Activated CD4-positive, CD25-positive, alpha-beta regulatory T cell (primary cell): ENCODE data around the gene ARHGAP26.

Source experiments
- DNase-seq, 4 experiments: peaks; one replicate each; lab custom pipeline; 2025; lab: John Stamatoyannopoulos, UW

The ARHGAP26 gene

DNA sequence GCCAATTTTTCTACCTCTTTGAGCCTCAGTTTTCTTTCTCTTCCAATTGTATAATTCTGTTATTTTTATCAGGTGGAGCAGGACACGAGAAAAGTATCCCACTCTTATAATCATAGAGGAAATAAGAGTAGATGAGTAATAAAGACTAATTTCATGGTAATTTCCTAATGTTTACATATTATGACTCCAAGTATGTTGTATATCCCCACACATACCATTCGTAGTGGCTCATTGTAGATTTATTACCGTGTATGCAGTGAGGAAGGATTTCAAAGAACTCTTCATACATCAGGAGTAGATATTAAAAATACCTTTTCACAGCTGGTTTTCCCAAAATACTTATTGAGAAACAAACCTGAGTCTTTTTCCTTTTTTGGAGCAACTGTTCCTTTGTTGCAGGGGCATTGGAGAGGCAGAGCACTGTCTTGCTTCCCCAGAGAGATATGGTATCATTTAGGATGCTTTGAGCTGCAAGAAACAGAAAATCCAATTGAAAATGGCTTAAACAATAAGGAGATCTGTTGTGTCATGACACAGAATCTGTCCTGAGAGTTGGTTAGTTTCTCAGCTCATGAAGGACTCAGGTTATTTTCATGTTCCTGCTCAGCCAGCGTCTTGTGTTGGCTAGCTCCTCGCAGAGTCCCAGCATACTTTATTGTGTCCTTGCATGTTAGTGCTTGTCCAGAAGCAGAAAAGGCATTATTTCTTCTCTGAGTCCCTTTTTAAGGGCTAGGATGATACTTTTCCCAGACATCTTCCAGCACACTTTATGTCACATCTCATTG, 291.2 kb downstream of the ARHGAP26 start:
- DNase-seq, result no peak

DNA sequence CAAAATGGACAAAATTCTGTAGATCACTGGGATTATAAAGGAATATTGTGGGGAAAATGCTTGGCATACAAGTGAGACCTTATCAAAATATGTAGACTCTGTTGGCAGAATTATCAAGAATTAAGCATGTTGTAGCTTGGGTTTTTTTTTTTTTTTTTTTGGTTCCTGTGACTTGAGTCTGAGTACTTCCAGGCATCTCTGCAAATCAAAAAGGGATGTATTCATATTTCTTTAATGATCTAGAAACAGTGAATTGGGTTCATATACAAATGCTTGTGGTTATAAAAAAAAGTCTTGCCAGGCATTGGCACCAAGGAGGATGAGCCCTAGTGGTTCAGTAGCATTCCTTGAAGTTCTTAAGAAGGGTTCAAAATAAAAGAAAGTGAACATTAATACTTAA, 292.2 kb downstream of the ARHGAP26 start:
- DNase-seq, result no peak

DNA sequence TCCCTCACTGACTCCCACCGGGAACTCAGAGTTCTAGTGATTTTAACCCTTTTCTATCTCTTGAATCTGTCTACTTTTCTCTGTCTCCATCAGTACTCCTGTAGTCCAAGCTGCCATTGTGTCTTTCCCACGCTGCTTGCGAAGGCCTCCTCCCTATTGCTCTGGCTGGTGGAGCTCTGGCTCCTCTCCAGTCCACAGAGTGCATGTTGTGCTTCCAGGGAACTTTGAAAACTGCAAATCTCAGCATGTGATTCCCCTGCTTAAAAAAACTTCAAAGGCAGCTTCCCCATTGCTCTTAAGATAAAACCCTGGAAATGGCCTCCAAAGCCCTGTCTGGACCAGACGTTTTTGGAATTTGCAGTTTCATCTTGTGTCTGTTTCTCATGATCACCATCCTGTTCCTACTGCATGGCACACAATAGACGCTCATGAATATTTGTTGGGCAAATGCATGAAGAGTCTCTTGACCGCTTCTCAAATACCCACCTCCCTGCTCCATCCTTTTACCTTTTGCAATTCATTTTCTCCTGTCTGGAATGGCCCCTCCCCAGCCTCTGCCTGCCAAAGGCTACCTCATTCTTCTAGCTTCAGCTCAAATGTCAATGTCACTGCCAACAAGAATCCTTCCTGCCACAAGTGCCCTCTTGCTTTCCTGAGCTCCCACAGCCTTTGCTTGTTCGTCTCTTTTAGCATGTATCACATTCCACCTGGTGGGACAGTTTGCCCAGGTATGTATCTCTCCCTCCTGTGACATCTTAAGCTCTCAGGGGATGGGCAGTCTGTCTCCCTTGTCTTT, 293.2 kb downstream of the ARHGAP26 start:
- no peak for DNase-seq

DNA sequence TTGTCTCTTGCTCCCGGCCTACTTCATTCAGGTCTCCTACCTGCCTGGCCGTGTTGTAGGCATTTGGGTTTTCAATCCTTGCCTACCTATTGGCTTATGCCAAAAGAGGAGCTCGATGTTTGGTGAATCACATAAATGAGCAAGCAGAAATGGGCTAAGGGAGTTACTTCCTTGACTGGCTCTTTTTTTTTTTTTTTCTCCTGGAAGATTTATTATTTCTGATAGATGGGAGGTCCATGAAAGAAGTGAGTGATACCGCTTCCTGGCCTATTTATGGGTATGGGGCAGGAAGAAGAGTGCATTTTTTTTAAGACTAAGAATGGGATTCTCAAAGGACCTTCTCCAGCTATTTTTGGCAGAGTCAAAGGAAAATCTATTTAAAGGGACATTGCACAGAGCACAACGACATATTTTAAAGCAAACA, 294.1 kb downstream of the ARHGAP26 start:
- no peak for DNase-seq

DNA sequence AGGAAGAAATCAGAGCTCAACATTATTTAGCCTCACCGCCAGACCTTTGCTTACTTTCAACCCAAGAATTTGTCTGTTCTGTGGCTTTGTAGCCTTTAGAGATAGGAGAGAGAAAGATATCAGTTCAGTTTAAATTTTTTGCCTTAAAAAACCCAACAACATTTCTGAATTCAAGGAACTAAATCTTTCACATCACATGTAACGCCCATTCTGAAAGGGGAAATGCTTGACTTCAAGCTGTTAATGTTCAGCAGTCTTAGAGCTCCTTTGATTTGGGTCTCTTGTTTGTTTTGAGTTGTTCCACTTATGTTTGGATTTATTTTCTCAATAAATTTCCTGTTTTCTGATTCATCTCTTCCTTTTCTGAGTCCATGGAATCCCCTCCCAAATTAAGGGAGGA, 294.5 kb downstream of the ARHGAP26 start:
- no peak for DNase-seq

DNA sequence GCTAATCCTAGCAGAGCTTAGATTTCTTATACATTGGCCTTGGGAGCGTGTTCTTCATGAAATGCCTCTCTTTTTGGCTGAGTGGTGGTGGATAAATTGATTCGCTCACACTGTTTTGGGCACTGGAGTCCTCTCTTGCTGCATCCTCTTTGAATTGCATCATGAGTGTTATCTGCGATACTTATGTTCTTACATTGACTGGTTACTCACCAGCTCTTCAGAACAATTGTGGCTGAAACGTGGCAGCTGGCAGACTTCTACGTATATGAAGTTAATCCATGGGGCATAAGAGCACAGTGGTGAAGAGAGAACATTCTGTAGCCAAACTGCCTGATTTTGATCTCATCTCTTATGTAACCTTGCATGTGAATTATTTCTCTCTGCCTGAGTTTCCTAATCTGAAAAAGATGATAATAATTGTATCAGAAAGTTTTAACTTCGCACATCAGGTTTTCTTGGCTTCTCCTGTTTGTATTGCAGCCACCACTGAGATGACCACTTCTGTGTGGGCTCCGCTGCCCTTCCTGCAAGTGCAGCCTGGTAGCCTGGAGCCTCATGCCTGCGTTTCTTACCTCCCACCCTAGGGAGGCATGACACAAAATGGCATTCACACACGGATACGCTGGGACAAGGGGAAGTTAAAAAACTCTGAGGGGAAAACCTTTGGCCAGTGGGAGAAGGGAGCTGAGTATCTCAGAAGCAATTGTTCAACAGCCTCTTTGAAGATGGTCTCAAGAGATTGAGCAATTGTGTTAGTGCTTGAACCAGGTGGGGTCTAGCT, 295.2 kb downstream of the ARHGAP26 start:
- DNase-seq, result no peak

DNA sequence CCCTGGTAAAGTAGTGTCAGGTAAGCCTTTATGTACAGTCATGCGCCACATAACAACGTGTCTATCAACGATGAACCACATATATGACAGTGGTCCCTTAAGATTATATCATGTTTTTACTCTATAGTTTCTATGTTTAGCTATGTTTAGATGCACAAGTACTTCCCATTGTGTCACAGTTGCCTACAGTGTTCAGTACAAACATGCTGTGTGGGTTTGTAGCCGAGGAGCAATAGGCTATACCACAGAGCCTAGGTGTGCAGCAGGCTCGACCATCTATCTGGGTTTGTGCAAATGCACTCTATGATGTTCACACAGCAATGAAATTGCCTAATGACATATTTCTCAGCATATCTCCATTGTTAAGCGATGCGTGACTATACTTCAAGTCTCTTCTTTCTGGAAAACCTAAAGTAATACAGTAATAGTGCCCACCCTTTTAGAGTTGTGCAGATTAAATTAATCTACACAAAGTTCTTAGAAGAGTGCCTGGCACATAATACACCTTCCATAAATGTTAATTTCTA, 295.9 kb downstream of the ARHGAP26 start:
- DNase-seq, result no peak

DNA sequence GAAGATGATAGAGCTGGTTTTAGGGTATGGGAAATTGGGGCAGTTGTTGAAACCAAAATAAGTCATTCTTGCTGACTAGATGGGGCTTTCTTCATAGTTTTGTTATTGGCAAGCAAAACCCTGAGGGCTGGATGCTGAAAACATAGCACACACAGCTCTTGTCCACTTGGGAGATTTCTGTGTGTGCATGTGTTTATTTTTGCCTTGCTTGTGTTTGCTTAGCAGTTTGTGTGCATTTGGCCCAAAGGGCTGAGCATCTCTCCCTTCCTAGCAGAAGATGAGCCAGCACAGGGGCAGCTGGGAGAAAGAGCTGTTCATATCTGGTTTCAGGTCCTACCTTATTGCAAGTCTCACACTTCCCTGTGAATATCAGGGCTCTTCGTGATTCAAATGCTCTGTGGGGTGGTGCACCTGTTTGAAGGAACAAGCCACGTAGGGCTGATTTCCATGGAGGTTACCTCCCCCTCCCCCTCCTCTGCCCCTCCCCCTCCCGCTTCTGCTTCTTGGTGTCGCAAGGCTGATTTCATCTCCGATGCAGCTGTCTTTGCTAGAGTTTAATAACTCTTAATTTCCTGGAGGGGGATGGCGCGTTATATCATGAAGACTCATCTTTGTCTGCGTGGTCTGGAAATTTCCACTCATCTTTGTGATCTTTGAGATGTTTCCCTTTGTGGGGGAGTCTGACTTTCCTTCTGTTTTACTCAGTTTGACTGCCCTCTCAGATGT, 296.5 kb downstream of the ARHGAP26 start:
- DNase-seq, result no peak

DNA sequence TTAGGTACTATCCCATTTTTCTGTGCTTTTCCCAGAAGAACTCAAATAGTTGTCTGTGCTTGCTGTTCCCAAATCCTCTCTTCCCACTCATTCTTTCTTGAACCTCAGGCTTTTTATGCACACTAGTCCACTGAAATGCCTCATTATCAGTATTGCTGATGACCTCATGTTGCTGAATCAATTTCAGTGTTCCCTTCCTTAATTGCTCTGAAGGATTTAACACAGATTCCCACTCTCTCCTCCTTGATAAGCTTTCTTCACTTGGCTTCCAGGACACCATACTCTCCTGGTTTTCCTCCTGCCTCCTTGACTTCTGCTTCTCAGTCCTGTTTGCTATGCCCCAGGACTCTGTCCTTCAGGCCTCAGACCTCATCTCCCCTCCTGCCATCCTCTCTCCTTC, 298.5 kb downstream of the ARHGAP26 start:
- DNase-seq, result no peak

DNA sequence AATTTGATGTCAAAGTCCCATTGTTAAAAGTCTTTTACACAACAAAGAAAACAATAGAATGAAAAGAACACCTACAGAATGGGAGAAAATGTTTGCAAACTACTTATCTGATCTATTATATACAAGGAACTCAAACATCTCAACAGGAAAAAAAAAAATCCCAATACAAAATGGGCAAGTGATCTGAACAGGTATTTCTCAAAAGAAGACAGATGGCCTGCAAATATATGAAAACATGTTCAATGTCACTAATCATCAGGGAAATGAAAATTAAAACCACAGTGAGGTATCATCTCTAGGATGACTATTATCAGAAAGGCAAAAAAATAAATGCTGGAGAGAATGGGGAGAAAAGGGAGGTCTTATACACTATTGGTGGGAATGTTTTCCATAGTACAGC, 301.8 kb downstream of the ARHGAP26 start:
- no peak for DNase-seq

DNA sequence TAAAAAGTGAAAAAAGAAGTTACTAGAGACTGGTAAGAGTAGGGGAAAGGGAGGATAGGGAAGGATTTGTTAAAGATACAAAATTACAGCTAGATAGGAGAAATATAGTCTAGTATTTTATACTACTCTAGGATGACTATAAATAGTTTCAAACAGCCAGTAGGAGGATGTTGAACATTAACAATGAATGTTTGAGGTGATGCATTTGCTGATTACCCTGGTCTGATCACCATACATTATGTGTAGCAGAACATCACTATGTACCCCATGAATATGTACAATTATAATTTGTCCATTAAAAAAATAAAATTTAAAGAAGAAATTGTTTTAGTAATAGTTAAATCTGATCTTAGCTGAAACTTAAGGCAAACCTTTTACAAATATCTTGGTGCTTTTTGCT, 302.6 kb downstream of the ARHGAP26 start:
- no peak for DNase-seq

DNA sequence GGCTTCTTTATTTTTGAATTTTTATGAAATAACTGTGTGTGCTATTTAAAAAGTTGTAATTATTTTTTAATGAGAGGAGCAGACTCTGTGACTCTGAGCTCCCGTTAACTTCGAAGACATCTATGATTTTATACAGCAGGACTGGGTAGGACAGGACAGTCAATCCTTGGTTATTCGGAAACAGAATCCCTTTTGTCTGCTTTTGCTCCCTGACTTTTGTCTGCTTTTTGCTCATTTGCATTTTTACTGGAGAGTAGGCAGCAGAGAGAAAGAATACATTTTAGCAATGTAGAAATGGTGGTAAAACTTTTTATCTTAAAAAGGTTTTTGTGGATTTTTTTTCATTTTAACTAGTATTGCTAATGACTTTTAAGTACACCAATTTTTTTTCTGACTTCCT, 303.6 kb downstream of the ARHGAP26 start:
- no peak for DNase-seq

DNA sequence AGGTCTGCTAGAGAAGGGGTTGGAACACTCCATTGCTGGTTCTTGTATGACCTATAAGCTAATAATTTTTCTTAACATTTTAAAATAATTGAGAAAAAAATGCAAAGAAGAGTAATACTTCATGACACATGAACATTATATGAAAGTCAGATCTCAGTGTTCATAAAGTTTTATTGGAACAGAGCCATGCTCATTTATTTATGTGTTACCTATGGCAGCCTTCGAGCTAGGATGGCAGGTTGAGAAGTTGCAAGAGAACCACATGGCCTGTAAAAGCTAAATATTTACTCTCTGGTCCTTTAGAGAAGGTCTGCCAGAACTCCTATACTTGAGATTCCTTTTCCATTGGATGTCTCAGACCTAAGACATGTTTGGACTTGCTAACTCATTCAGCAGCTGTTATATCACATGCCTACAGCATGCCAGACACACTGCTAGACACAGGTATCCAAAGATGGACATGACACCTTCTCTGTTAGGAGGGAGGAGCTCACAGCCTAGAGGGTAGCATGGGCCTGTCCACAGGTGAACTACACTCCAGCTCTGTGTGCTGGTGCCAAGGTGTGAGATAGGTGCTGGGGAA, 304.3 kb downstream of the ARHGAP26 start:
- DNase-seq, result no peak

DNA sequence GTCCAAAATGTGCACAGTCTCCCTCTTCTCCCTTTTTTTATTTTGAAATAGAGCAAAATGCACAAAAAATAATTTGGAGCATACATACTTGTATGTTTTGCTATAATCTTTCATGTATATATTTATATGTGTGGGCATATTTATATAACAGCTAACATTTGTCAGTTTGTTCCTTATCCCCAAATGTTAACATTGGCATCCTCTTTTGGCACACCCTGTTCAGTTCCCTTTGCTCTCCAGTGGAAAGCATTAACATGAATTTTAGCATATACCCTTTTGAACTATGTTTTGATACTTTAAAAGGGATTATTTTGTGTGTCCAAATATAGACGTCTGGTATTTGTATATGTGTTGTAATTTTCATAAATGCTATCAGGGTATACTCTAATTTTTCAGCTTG, 306.2 kb downstream of the ARHGAP26 start:
- DNase-seq, result no peak

DNA sequence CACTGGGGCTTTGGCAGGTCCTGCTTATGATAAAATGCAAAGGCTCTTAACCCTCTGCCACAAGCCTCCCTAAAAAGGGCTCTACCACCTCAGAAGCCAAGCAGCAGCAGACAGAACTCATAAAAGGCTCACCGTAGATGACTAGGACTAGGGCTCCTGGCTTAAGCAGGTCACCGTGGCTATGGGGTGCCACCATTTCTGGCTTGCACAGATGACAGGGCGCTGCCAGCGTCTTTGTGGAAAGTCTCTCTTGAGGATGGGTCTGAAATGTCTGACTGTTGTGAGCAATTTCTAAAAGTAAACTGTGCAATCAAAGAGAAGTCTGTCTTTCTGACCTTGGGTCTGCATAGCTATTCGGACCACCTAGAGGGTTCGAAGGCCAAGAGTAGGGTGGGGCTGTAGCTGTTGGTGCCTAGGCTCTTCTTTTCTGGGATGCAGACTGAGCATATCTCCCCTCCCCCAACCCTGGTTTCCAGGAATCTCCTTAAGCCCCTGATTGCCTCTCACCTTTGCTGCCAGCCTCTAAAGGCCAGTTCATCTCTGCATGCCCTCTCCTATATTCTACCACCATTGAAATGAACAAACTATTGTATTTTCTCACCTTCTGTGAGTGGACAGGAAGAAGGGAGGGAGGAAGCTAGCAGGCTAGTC, 307.4 kb downstream of the ARHGAP26 start:
- DNase-seq, result no peak

DNA sequence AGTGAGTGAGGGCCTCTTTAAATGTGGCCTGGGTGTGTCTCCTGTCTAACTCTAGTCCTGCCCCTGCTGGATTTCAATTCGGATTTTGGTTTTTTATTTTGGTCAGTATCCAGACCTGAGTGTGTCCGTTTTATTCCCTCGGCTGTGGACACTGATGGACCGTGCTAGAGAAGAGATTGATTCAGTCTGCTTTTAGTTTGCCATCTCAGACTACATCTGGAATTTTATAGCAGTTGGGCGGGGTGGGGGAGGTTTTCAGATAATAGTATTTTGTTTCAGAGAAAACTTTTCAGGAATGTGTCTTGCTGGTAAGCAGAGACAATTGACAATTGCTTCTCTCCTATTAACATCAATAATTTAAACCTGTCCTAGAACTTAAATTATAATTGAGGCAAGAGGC, 308.1 kb downstream of the ARHGAP26 start:
- no peak for DNase-seq

DNA sequence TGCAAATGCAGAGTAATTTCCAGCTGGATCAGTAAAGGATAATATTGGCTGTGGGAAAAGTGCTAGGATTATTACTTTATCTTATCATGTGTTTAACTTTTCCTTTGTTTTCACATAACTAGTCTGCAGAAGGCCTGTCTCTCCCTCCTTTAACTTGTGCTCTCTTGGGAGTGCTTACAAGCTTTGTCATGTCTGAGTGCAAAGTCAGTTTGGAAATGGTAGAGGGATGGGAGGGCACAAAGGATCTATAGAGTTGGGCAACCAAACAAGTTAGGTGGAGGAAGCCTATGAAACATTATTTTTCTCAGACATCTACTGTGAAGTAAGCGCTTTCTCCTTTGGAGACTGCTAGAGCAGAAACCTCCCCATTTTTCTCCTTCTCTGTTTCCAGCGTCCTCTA, 308.8 kb downstream of the ARHGAP26 start:
- DNase-seq, result no peak

DNA sequence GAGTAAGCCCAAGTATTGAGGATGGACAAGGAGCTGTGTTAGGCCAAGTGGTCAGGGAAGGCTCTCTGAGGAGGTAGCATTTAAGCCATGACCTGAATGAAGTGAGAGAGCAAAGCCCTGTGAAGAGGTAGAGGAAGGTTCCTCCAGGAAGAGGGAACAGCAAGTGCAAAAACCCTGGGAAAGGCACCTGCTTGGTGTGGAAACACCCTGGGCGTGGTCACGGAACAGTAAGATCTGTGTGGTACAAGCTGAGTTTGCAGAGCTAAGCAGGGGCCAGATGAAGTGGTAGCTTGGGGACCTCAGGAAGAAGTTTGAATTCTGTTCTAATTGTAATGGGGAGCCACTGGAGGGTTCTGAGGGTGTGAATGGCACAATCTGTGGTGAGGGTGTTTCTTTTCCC, 310.2 kb downstream of the ARHGAP26 start:
- no peak for DNase-seq

DNA sequence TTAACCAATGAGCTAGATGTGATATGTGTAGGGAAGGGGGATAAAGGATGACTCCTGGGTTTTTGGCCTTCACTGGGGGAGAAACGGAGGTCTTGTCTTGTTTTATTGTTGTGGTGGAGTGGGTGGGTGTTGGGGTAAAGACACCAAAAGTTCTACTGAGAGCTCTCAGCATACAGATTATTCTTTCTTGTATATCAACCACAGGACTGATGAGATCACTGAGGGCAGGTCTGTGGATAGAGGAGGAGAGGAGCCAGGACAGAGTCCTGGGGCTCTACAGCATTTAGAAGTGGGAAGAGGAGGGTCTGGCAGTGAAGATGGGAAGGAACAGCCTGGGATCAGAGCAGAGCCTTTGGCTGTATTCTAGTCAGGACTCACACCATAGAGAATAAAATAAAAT, 310.8 kb downstream of the ARHGAP26 start:
- no peak for DNase-seq

DNA sequence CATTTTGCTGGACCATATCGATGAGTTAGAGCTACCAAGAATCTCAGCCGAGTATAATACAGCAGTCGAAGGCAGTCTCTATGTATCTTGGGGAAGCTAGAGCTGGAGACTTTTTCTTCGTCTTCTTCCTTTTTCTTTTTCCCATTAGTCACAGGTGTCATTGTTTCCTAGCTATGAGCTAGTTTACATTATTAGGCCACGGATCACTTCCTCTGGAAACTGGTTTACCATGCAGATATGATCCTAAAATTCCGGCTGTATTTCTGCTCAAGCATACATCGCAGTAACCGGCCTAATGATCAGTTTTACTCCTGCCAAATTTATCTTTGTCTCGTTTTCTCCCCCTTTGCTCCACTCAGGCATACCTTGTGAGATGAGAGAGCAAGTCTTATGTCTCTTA, 312.8 kb downstream of the ARHGAP26 start:
- no peak for DNase-seq

DNA sequence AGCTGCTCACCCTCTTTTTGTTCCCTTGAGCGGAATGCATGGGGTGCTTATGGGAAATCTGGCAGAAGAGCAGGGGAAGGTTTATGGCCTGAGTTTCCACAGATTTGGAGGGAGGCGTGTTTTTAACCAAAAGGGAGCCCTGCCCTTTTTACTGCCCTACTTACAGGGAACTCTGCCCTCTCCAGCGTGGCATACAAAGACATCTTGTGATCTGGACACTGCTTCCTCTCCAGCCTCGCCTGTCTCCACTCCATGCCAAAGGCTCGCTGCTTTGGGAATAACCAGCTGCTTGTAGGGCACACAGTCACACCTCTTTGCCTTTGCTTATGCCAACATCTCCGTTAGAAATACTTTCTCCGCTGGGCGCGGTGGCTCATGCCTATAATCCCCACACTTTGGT, 314.2 kb downstream of the ARHGAP26 start:
- DNase-seq, result no peak
